Measurements from ENCODE around the gene GIT1. TPM values are rescaled to one million over a fixed set of nuclear protein-coding genes. Genes with fewer than 3 reads are reported as not detected.
A peak's percentile ranks its signal among the peaks of the same experiment; 100 is the strongest.

Gene GIT1
- total RNA-seq, 1 donor from 2014 or later, result 54.9 TPM

DNA sequence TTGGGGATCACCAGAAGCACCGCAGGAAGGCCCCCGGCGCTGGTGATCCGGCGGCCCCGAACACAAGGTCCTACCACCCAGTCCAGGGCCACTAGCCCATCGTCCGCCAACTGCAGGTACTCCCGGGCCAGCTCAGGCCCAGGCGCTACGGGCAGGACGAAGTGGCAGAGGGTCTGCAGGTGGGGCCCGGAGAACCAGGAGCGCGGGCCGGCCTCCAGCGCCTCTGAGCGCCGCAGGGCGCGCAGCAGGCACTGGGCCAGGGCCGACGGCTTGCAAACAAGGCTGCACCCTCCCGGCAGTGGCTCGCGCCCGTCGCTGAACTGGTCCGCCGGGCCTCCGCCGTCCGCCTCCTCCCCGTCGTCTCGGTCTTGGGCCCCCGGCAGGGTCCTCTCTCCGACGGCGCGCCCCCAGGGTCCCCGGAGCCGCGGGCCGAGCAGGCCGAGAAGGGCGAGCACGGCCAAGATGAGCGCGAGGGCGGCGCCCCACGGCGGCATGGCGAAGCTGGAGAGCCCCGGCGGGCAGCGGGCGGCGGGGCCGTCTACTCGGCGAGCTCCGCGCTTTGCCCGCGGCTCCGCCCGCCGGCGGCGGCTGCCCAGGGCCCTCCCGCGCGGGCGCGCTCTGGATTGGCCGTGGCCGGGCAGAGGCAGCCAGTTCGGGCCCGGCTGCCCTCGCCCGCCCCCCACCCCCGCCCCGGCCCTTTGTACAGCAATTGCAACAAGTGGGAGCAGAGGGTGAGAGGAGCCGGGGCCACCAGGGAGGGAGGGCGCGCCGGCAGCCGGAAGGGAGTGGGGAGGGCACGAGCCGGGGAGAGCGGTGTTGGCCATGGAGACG, 22.8 kb downstream of the GIT1 start, which contains the start of gene ABHD15:
Gene ABHD15 (minus strand): TSS at position 565 of the 831 bp plus-strand sequence. CDS start 71 bp downstream, at position 494.
- Mint-ChIP-seq H3K36me3 (ENCODE audit: insufficient read depth) (peaks cover 3% of the 10 kb centered on the region), H3K27me3 (peaks cover 46% of the 10 kb centered on the region), H3K4me3 (ENCODE audit: low read depth) (peak within 1 kb of the TSS; percentile 88), H3K9me3 (ENCODE audit: low read depth) (no peaks in the 10 kb centered on the region), H3K27ac (peak within 1 kb of the TSS; percentile 88), H3K4me1 (ENCODE audit: low read depth) (peaks cover 13% of the 10 kb centered on the region)
- DNase-seq (ENCODE audit: low spot score, unreplicated experiment), result no peak
- TF ChIP-seq, protein P1, sequence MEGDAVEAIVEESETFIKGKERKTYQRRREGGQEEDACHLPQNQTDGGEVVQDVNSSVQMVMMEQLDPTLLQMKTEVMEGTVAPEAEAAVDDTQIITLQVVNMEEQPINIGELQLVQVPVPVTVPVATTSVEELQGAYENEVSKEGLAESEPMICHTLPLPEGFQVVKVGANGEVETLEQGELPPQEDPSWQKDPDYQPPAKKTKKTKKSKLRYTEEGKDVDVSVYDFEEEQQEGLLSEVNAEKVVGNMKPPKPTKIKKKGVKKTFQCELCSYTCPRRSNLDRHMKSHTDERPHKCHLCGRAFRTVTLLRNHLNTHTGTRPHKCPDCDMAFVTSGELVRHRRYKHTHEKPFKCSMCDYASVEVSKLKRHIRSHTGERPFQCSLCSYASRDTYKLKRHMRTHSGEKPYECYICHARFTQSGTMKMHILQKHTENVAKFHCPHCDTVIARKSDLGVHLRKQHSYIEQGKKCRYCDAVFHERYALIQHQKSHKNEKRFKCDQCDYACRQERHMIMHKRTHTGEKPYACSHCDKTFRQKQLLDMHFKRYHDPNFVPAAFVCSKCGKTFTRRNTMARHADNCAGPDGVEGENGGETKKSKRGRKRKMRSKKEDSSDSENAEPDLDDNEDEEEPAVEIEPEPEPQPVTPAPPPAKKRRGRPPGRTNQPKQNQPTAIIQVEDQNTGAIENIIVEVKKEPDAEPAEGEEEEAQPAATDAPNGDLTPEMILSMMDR (IDR thresholded peaks at IDR 0.05; ENCODE audit: unreplicated experiment), result peak; percentile 6

DNA sequence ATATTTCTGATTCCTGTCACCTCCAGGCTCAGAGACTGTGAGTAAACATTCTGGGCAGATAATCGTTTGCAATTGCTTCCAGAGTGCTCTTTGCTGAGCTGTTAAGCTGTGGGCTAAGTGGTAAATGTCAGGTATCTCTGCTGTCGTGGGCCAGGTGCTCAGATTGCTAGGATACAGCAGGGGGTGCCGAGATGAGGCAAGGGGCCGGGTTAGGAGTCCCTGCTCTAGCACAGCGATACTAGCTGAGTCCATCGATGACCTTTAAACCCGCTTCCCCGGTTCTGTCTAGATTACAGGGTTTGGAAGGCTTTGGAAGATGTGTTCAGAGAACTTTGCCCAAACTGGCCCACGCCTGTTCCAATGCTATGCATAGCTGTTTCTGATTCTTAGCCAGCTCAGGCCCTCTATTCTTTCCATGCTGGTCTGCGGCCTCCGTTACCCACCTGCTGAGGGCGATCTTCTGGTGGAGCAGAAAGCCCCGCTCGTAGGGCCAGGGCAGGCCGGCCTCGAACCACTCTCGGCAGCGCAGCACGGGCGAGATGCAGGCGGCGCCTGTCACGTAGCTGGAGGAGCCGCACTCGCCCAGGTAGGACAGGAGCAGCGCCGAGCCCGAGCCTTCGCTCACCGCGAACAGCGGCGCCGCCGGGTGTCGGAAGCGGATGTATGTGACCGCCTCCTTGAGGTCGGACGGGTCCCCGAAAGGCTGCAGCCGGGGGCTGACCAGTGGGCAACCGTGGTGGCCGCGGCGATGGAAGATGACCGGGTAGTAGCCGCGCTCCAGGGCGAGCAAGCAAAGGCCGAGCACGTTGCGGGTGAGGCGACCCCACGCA, 23.6 kb downstream of the GIT1 start:
- TF ChIP-seq, protein P1 (IDR thresholded peaks at IDR 0.05; ENCODE audit: unreplicated experiment), result peak; percentile 28
- Mint-ChIP-seq H3K36me3 (ENCODE audit: insufficient read depth) (peaks cover 3% of the 10 kb centered on the region), H3K27ac (peak overlapping the region; percentile 79), H3K4me1 (ENCODE audit: low read depth) (peaks cover 13% of the 10 kb centered on the region), H3K9me3 (ENCODE audit: low read depth) (no peaks in the 10 kb centered on the region), H3K27me3 (peaks cover 50% of the 10 kb centered on the region), H3K4me3 (ENCODE audit: low read depth) (peak overlapping the region; percentile 66)
- no peak for DNase-seq (ENCODE audit: low spot score, unreplicated experiment)

DNA sequence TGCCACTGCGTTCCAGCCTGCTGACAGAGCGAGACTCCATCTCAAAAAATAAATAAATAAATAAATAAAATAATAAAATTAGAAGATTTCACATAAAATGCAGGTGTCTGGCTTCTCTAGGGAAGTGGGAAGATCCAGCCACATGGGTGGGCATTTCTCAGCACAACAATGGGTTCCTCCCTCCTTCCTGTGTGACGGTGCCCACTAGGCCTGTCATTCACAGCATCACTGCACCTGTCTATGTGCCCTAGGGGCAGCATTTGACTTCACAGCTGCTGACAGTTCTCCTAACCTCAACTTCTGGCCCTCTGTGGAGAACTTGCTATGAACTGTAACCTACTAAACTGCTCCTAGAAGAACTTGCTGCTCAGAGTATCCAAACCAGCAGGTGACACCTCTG, 25.6 kb downstream of the GIT1 start:
- TF ChIP-seq, protein P1 (IDR thresholded peaks at IDR 0.05; ENCODE audit: unreplicated experiment), result no peak
- no peak overlapping the region for H3K27ac Mint-ChIP-seq
- H3K4me3 Mint-ChIP-seq (ENCODE audit: low read depth), result no peak overlapping the region
- H3K4me1 Mint-ChIP-seq (ENCODE audit: low read depth), result peaks cover 7% of the 10 kb centered on the region
- DNase-seq (ENCODE audit: low spot score, unreplicated experiment), result no peak
- no peaks in the 10 kb centered on the region for H3K36me3 Mint-ChIP-seq (ENCODE audit: insufficient read depth)
- peaks cover 63% of the 10 kb centered on the region for H3K27me3 Mint-ChIP-seq
- H3K9me3 Mint-ChIP-seq (ENCODE audit: low read depth), result no peaks in the 10 kb centered on the region

DNA sequence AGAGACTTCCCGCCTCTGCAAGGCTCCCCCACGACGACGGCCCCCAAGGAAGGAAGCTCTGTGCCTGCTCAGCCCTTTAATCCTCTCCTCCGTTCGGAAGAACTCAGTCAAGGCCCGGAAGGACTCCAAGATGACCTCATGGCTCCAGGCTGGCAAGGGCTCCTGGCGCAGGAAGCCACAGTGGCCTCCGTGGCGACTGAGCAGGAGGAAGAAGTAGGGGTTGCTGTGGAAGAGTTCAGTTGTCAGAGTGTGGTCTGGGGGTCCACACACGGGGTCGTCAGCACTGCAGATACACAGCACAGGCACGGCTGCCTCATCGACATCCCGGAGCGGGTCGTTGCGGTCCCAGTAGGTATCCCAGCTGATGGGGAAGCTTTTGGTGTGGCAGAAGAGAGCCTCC, 26.8 kb downstream of the GIT1 start:
- H3K4me1 Mint-ChIP-seq (ENCODE audit: low read depth), result peaks cover 4% of the 10 kb centered on the region
- H3K27me3 Mint-ChIP-seq, result peaks cover 68% of the 10 kb centered on the region
- no peak for DNase-seq (ENCODE audit: low spot score, unreplicated experiment)
- no peak overlapping the region for H3K4me3 Mint-ChIP-seq (ENCODE audit: low read depth)
- no peaks in the 10 kb centered on the region for H3K9me3 Mint-ChIP-seq (ENCODE audit: low read depth)
- H3K27ac Mint-ChIP-seq, result no peak overlapping the region
- H3K36me3 Mint-ChIP-seq (ENCODE audit: insufficient read depth), result no peaks in the 10 kb centered on the region
- TF ChIP-seq, protein P1 (IDR thresholded peaks at IDR 0.05; ENCODE audit: unreplicated experiment), result no peak

Data from progenitor cell of endocrine pancreas (in vitro differentiated cells).